SK-N-SH (cell line): Measurements from ENCODE around the gene TMEM129.

Experiments
- REST ChIP-seq: IDR thresholded peaks from 2 replicates; pipeline ENCODE4 v1.6.1; 2012; ENCODE audit warnings: mild to moderate bottlenecking, low read depth, low read length, moderate library complexity
- TF ChIP-seq, protein P1 (sequence below): fragments of 200-600 bp; sonication (generic); IDR thresholded peaks from 2 replicates; pipeline ENCODE4 v1.6.1; 2017; ENCODE audit warnings: antibody characterized with exemption, mild to moderate bottlenecking, moderate library complexity

GRCh38 chr4:1753697-1754311, 32.7 kb upstream of the TMEM129 start:
- TF ChIP-seq, protein P1, sequence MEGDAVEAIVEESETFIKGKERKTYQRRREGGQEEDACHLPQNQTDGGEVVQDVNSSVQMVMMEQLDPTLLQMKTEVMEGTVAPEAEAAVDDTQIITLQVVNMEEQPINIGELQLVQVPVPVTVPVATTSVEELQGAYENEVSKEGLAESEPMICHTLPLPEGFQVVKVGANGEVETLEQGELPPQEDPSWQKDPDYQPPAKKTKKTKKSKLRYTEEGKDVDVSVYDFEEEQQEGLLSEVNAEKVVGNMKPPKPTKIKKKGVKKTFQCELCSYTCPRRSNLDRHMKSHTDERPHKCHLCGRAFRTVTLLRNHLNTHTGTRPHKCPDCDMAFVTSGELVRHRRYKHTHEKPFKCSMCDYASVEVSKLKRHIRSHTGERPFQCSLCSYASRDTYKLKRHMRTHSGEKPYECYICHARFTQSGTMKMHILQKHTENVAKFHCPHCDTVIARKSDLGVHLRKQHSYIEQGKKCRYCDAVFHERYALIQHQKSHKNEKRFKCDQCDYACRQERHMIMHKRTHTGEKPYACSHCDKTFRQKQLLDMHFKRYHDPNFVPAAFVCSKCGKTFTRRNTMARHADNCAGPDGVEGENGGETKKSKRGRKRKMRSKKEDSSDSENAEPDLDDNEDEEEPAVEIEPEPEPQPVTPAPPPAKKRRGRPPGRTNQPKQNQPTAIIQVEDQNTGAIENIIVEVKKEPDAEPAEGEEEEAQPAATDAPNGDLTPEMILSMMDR: no peak
- TF ChIP-seq REST: no peak
